ENCODE results near the gene CCL16. TPM values are rescaled to one million over a fixed set of nuclear protein-coding genes. Genes with fewer than 3 reads are reported as not detected.

Gene CCL16
- total and polyA plus RNA-seq, 2 of the 8 experiments (the other 6 are each of a cell fraction or from before 2014, with no cell fraction given), result not detected

GRCh38 chr17:35998018-35998545, 16.8 kb upstream of the CCL16 start:
- Histone ChIP-seq H4K5ac (ENCODE audit: insufficient read length, low read depth, low read length) (no peak overlapping the region), H2BK120ac (replicated peaks; ENCODE audit: low read depth, low read length) (no peak overlapping the region), H3K27ac (ENCODE audit: low read depth, low read length) (no peak overlapping the region), H3K4ac (replicated peaks; ENCODE audit: insufficient read length, low read depth, low read length) (no peak overlapping the region), H2AK5ac (ENCODE audit: low read depth, low read length) (no peak overlapping the region), H4K91ac (replicated peaks; ENCODE audit: insufficient read length, low read length) (no peak overlapping the region), H3K9ac (replicated peaks in 1 of 4; ENCODE audit: extremely low read depth in 1 of 4, low read depth in 3 of 4, low read length in 3 of 4) (no peak overlapping the region), H2BK12ac (ENCODE audit: low read depth, low read length) (no peak overlapping the region), H4K8ac (ENCODE audit: extremely low read depth, insufficient read depth, low read length) (no peak overlapping the region; the same call in 1 of the 2 replicates), H2BK20ac (ENCODE audit: low read length) (no peak overlapping the region), H3K56ac (replicated peaks; ENCODE audit: insufficient read length, low read depth, low read length) (no peak overlapping the region), H2AFZ (ENCODE audit: low read length) (0 out of 2 replicates have a peak overlapping the region, but pooled peaks have one; percentile 39), H4K20me1 (replicated peaks in 1 of 2; ENCODE audit: control insufficient read depth in 1 of 2, insufficient read depth in 2 of 2, low read length in 2 of 2) (no peaks in the 10 kb centered on the region), H3K27me3 (replicated peaks in 1 of 4; ENCODE audit: control insufficient read depth in 3 of 4, extremely low read depth in 1 of 4, insufficient read depth in 3 of 4, low read length in 3 of 4) (no peaks in the 10 kb centered on the region), H3K23ac (ENCODE audit: insufficient read length) (no peak overlapping the region), H3K79me1 (ENCODE audit: low read depth, low read length) (no peaks in the 10 kb centered on the region), H3K14ac (ENCODE audit: insufficient read length) (no peak overlapping the region), H3K23me2 (ENCODE audit: low read depth, low read length) (no peaks in the 10 kb centered on the region), H3K4me1 (replicated peaks in 1 of 4; ENCODE audit: control insufficient read depth in 3 of 4, insufficient read depth in 4 of 4, low read length in 3 of 4) (0 out of 7 replicates have a peak, but pooled peaks cover 0 to 2% (median 0%) of the 10 kb centered on the region in 4 experiments), H2BK5ac (ENCODE audit: low read depth, low read length) (no peak overlapping the region), H3K4me2 (ENCODE audit: insufficient read depth in 1 of 2, low read depth in 2 of 2, low read length in 2 of 2) (no peak overlapping the region), H3K4me3 (ENCODE audit: extremely low read depth in 1 of 4, insufficient read depth in 2 of 4, low read depth in 3 of 4, low read length in 4 of 4) (no peak overlapping the region), H2BK15ac (ENCODE audit: low read length) (no peak overlapping the region), H3K9me3 (ENCODE audit: insufficient read depth in 2 of 2, low read depth in 1 of 2, low read length in 1 of 2) (no peaks in the 10 kb centered on the region), H3K36me3 (ENCODE audit: control insufficient read depth in 2 of 4, insufficient read depth in 4 of 4, low read length in 3 of 4) (no peaks in the 10 kb centered on the region), H3K79me2 (ENCODE audit: control insufficient read depth in 1 of 2, insufficient read depth in 2 of 2, low read length in 2 of 2) (no peaks in the 10 kb centered on the region), H3K18ac (ENCODE audit: extremely low read depth, low read length) (no peak overlapping the region)
- DNase-seq (ENCODE audit: low read depth in 1 of 2, low spot score in 2 of 2), result no peak
- TF ChIP-seq TAF1 (IDR thresholded peaks at IDR 0.05; ENCODE audit: low read depth, low read length) (no peak), ATF2 (IDR thresholded peaks at IDR 0.05; ENCODE audit: low read length) (no peak), ZNF274 (IDR thresholded peaks at IDR 0.05; ENCODE audit: borderline replicate concordance, extremely low read depth, low read length) (no peak), RBBP5 (IDR thresholded peaks at IDR 0.05; ENCODE audit: borderline replicate concordance, low read depth, low read length) (no peak), KDM5A (IDR thresholded peaks at IDR 0.05; ENCODE audit: low read length) (no peak), CHD1 (IDR thresholded peaks at IDR 0.05; ENCODE audit: low read depth, low read length) (no peak), NANOG (IDR thresholded peaks at IDR 0.05; ENCODE audit: insufficient read depth, low read depth, low read length, poor library complexity, severe bottlenecking) (no peak)
- CTCF ChIA-PET (ENCODE audit: partially characterized antibody), result interaction anchor here (1.3 kb wide), 1 partner anchor 76 kb away, joined by 3 read pairs; no protein-coding TSS in a partner anchor
- WGBS, 2 experiments (ENCODE audit: extremely low coverage in 1 of 2, insufficient coverage in 1 of 2, insufficient read length in 1 of 2, insufficient replicate concordance in 2 of 2, low coverage in 1 of 2, low lambda C conversion rate in 2 of 2, missing lambda C conversion rate in 1 of 2), result 79% methylated on average over 11 of the region's 11 CpGs; no CpG with 5 or more reads in 1 of the 2 experiments
- POLR2A ChIA-PET (ENCODE audit: partially characterized antibody), result no interaction called here
- no peak for FAIRE-seq

Data from H1 (cell line).